Measurements from ENCODE around the gene ADAMTS4.

Gene ADAMTS4

DNA sequence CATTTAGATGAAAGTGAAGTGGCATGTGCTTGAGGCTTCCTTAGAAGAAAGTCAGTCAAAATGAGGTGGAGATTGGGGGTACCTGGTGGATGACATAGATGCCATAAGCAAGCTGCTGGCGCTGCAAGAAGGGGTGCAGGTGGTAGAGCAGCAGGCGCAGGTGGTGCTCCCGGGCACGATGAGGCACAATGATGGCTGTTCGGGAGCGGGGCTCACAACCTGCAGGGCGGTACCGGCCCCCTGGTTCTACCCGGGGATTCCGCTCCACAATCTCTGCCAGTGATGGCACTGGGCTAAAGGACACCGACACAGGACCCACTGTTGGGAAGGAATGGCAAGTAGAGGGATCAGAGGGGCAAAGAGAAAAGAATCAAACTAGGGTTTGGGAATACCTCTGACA, 23.9 kb downstream of the ADAMTS4 start:
- TF ChIP-seq, protein P1, sequence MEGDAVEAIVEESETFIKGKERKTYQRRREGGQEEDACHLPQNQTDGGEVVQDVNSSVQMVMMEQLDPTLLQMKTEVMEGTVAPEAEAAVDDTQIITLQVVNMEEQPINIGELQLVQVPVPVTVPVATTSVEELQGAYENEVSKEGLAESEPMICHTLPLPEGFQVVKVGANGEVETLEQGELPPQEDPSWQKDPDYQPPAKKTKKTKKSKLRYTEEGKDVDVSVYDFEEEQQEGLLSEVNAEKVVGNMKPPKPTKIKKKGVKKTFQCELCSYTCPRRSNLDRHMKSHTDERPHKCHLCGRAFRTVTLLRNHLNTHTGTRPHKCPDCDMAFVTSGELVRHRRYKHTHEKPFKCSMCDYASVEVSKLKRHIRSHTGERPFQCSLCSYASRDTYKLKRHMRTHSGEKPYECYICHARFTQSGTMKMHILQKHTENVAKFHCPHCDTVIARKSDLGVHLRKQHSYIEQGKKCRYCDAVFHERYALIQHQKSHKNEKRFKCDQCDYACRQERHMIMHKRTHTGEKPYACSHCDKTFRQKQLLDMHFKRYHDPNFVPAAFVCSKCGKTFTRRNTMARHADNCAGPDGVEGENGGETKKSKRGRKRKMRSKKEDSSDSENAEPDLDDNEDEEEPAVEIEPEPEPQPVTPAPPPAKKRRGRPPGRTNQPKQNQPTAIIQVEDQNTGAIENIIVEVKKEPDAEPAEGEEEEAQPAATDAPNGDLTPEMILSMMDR (conservative IDR thresholded peaks at IDR 0.05), result no peak
- TF ChIP-seq ZFX (IDR thresholded peaks at IDR 0.05), result no peak
- H3K27ac ChIP-seq, result no peak overlapping the region

DNA sequence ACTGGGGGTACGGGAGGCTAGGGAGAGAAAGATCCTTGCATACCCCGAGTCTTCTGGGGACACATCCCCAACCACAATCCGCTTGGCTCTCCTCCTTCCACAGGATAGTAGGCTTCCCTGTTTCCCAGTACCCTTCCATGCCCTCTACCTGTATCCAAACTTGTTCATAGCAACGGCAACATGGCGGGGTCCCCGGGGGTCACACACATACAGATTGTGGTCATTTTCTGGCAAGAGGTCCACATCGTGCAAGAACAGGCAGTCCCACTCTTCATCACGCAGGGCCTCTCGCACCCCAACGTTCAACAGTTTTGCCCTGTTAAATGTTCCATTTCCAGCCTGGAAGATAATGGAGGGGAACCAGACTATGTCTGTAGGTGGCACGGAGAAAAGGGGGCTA, 25.1 kb downstream of the ADAMTS4 start:
- H3K27ac ChIP-seq, result no peak overlapping the region
- no peak for TF ChIP-seq ZFX (IDR thresholded peaks at IDR 0.05)
- TF ChIP-seq, protein P1 (conservative IDR thresholded peaks at IDR 0.05), result no peak

DNA sequence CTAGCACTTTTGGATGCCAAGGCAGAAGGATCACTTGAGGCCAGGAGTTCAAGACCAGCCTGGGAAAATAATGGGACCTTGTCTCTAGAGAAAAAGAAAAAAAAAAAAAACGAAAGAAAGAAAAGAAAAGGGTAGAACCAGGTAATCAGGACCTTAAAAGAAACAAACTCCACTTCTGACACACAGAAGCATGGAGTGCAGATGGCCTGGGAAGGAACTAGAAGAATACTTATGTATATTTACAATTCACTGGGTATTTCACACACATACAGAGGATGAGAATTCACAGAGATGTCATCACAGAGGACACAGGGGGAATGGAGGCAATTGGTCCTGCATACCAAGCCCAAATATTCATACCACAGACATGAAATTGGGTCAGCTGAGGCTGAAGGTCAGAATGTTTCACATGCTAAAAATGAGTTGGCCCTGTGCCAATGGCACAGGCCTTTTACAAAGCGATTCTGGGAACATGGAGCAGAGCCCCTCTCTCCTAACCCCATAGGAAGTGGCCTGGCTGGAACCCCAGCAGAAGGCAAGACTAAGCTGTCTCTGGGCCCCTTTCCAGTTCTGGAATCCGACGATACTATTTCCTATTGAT, 26.0 kb downstream of the ADAMTS4 start:
- TF ChIP-seq, protein P1 (conservative IDR thresholded peaks at IDR 0.05), result no peak
- no peak for TF ChIP-seq ZFX (IDR thresholded peaks at IDR 0.05)
- no peak overlapping the region for H3K27ac ChIP-seq

DNA sequence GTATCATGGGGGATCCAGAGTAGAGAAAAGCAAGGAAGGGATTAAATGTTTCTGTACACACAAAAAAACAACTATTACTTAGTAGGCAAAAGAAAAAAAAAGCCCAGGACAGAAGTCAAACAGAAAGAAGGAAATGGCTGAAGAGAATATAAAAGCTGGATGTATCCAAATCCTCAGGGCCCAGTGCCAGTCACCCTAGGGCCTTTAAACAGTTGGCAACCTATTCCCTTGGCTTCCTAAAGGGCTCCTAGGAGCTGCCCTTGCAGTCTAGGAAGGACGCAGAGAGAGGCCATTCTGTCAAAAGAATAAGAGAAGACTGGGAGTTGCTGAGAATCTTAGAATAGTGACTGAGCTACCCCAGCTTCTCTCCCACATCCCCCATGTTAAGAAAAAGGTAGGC, 26.5 kb downstream of the ADAMTS4 start:
- TF ChIP-seq, protein P1 (conservative IDR thresholded peaks at IDR 0.05), result no peak
- no peak for TF ChIP-seq ZFX (IDR thresholded peaks at IDR 0.05)
- no peak overlapping the region for H3K27ac ChIP-seq

DNA sequence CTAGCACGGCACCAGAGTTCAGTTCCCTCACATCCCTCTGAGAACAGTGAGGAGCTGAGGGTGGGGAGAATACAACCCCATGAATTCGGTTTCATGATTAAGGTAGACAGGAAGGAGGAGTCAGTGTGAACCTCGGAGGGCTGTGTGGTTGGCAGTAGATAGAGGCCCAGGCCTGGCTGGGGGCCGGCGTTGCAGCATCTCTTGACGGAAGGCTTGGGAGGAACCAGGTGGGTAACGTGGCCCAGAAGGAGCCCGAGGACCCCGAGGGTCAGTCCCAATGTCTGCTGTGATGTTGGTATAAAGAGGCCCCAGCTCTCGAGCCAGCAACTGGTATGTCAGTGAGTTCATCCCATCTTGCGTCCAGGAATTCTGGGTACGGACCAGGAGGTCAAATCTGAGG, 27.2 kb downstream of the ADAMTS4 start:
- no peak overlapping the region for H3K27ac ChIP-seq
- TF ChIP-seq, protein P1 (conservative IDR thresholded peaks at IDR 0.05), result no peak
- TF ChIP-seq ZFX (IDR thresholded peaks at IDR 0.05), result no peak

DNA sequence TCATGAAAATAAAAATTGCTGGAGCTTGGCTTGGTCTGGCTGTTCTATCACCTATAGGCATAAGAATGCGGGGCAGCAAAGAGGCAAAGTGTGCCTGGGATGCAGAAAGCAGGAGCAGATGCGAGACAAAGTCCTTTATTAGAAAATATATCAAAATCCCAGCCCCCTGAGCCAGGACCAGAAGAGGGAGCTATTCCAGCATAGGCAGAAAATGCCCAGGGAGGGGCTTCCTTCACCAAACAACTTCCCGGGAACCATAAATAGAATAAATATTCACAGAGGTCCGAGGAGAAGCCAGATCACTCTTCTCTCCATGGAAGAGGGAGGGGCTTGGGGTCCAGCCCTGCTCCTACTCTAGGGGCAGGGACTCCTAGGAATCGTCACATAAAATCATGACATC, 27.7 kb downstream of the ADAMTS4 start:
- H3K27ac ChIP-seq, result no peak overlapping the region
- TF ChIP-seq, protein P1 (conservative IDR thresholded peaks at IDR 0.05), result no peak
- TF ChIP-seq ZFX (IDR thresholded peaks at IDR 0.05), result no peak

DNA sequence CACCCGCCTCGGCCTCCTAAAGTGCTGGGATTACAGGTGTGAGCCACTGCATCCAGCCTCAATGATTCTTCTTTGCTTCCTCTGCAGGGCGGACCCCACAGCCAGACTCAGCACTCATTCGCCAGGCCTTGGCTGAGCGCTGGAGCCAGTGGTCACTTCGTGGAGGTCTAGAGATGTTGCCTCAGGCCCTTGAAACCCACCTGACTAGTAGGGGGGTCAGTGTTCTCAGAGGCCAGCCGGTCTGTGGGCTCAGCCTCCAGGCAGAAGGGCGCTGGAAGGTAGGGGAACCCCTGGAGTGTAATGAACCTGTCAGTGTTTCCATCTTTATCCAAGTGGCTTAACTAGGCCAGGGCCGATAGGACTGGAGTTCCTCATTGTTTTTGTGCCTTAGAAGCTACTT, 29.9 kb downstream of the ADAMTS4 start:
- no peak for TF ChIP-seq ZFX (IDR thresholded peaks at IDR 0.05)
- TF ChIP-seq, protein P1 (conservative IDR thresholded peaks at IDR 0.05), result no peak

More for the DNA sequence above, 29.9 kb downstream of the ADAMTS4 start:
- no peak overlapping the region for H3K27ac ChIP-seq
